Upper lobe of right lung (tissue), 1 donor: ENCODE results near the gene OR9Q1. TPM values are rescaled to one million over a fixed set of nuclear protein-coding genes. Genes with fewer than 3 reads are reported as not detected.

Experiments
- ATAC-seq: fragments of 200-7000 bp; cut with Tn5 transposase; one replicate; pipeline ENCODE4 v1.9.1; 2020; ENCODE audit warnings: mild to moderate bottlenecking, moderate library complexity
- DNase-seq: peaks from one replicate; pipeline ENCODE4 v3.0.0-alpha.2; 2020
- H3K27ac ChIP-seq: fragments of 200-600 bp; one replicate; pipeline ENCODE4 v1.8.0; 2022
- H3K27me3 ChIP-seq: fragments of 200-600 bp; one replicate; pipeline ENCODE4 v1.8.0; 2022; ENCODE audit warnings: mild to moderate bottlenecking
- H3K36me3 ChIP-seq: fragments of 200-600 bp; one replicate; pipeline ENCODE4 v1.8.0; 2022
- H3K4me1 ChIP-seq: fragments of 200-600 bp; one replicate; pipeline ENCODE4 v1.8.0; 2022
- H3K4me3 ChIP-seq: fragments of 200-600 bp; one replicate; pipeline ENCODE4 v1.8.0; 2022; ENCODE audit warnings: mild to moderate bottlenecking
- H3K9me3 ChIP-seq: fragments of 200-600 bp; one replicate; pipeline ENCODE4 v1.8.0; 2022
- intact Hi-C: fragments of 100-400 bp; cut with DNase I; formaldehyde crosslinking; loops from one replicate; pipeline ENCODE4 v1.11.0; 2022
- total RNA-seq: library from RNA; stranded (reverse); fragmentation: NEBNext Ultra II Directional; extraction: Animal tissue kit (Norgen Biotek cat#: 25700); gene quantifications from one replicate; pipeline ENCODE4 v1.2.1, GENCODE V29; 2021
- TF ChIP-seq, protein P1 (sequence below): fragments of 200-600 bp; IDR thresholded peaks from one replicate; pipeline ENCODE4 v1.8.0; 2022; ENCODE audit warnings: antibody characterized with exemption
- donor health status: DM: no; HTN: yes; CAD: no; lungs with severe emphysema.

The OR9Q1 gene
- total RNA-seq, 1 donor from 2014 or later: not detected

DNA sequence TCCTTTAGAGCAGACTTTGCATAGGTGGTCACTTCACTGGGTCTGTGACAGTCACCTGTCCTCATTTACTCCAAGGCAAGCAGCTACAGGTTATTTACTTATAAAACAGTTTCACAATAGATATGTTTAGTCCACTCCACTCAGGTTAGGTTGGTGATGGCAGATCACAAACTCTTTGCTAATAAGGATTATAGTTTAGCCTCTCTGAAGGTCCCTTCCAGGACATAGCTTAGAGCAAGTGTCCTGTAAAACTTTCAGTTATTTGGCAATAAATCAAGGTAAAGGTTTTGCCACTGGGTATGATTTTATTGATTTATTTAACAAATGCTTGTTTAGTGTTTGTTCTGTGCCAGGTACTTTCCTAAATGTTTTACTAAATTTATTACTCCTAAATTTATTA, 15.9 kb downstream of the OR9Q1 start:
- Histone ChIP-seq H3K27ac (no peak overlapping the region), H3K4me3 (no peak overlapping the region), H3K9me3 (no peaks in the 10 kb centered on the region), H3K4me1 (no peaks in the 10 kb centered on the region), H3K36me3 (no peaks in the 10 kb centered on the region), H3K27me3 (no peaks in the 10 kb centered on the region)
- intact Hi-C loops: no loop called here
- TF ChIP-seq, protein P1, sequence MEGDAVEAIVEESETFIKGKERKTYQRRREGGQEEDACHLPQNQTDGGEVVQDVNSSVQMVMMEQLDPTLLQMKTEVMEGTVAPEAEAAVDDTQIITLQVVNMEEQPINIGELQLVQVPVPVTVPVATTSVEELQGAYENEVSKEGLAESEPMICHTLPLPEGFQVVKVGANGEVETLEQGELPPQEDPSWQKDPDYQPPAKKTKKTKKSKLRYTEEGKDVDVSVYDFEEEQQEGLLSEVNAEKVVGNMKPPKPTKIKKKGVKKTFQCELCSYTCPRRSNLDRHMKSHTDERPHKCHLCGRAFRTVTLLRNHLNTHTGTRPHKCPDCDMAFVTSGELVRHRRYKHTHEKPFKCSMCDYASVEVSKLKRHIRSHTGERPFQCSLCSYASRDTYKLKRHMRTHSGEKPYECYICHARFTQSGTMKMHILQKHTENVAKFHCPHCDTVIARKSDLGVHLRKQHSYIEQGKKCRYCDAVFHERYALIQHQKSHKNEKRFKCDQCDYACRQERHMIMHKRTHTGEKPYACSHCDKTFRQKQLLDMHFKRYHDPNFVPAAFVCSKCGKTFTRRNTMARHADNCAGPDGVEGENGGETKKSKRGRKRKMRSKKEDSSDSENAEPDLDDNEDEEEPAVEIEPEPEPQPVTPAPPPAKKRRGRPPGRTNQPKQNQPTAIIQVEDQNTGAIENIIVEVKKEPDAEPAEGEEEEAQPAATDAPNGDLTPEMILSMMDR: no peak
- DNase-seq (no peak), ATAC-seq (no peak)

DNA sequence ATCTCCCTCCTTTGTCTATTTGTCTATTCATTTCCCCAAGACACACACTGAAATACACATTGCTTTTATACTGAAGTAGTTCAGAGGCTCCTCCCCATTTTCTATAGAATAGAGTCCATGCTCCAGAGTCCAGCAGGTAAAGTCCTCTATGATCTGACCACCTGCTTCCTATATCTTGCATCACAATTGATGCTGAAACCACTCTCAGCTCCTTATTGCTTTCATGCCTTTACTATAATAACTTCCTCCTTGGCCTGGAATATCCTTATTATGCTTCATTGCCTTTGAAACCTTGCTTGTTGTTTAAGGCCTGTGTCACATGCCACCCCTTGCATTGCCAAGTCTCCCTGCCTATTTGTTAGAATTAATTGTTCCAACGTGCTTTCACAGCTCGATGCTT, 19.7 kb downstream of the OR9Q1 start:
- Histone ChIP-seq H3K4me1 (no peaks in the 10 kb centered on the region), H3K27me3 (no peaks in the 10 kb centered on the region), H3K4me3 (no peak overlapping the region), H3K27ac (no peak overlapping the region), H3K36me3 (no peaks in the 10 kb centered on the region), H3K9me3 (no peaks in the 10 kb centered on the region)
- intact Hi-C loops: no loop called here
- DNase-seq (no peak), ATAC-seq (no peak)
- TF ChIP-seq, protein P1: no peak

GRCh38 chr11:58046231-58046630, 22.6 kb downstream of the OR9Q1 start:
- H3K36me3 ChIP-seq: no peaks in the 10 kb centered on the region
- no peaks in the 10 kb centered on the region for H3K27me3 ChIP-seq
- no peaks in the 10 kb centered on the region for H3K4me1 ChIP-seq
- intact Hi-C loops: no loop called here
- no peak overlapping the region for H3K27ac ChIP-seq
- no peaks in the 10 kb centered on the region for H3K9me3 ChIP-seq
- no peak for DNase-seq
- H3K4me3 ChIP-seq: no peak overlapping the region
- no peak for ATAC-seq
- TF ChIP-seq, protein P1: no peak

- Histone ChIP-seq H3K36me3 (no peaks in the 10 kb centered on the region), H3K9me3 (no peaks in the 10 kb centered on the region), H3K27ac (no peak overlapping the region), H3K4me3 (no peak overlapping the region), H3K4me1 (no peaks in the 10 kb centered on the region), H3K27me3 (no peaks in the 10 kb centered on the region)
- intact Hi-C loops: no loop called here
- TF ChIP-seq, protein P1: no peak
- ATAC-seq (no peak), DNase-seq (no peak)
These were observed 24.1 kb downstream of the OR9Q1 start for GRCh38 chr11:58047818-58048217.

DNA sequence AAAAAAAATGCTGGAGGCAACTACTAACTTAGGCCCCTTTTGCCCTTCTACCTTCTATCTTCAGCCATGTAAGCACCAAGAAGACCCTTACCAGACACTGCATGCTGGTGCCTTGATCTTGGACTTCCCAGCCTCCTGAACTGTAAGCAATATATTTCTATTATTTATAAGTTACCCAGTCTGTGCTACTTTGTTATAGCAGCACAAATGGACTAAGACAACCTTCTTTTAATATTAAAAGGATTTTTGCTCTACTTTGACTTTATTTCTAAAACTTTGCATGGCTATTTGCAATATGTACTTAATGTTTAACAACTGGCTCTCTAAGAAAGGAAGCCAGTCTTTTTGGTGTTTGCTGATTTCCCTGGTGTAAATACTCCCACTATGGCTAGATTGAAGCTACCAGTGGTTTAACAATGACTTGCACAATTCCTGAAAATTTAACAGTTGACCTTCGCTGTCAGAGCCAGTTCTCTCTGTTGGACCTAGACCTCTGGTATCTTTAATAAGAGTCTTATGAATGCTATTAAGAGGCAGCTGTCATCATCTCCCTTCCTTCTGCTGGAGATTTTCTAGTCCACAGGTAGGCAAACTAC, 32.2 kb downstream of the OR9Q1 start:
- TF ChIP-seq, protein P1: no peak
- no peak overlapping the region for H3K4me3 ChIP-seq
- no peak for DNase-seq
- ATAC-seq: no peak
- no peaks in the 10 kb centered on the region for H3K9me3 ChIP-seq
- H3K27ac ChIP-seq: no peak overlapping the region
- H3K27me3 ChIP-seq: no peaks in the 10 kb centered on the region
- H3K36me3 ChIP-seq: no peaks in the 10 kb centered on the region
- H3K4me1 ChIP-seq: peaks cover 13% of the 10 kb centered on the region
- intact Hi-C loops: no loop called here

DNA sequence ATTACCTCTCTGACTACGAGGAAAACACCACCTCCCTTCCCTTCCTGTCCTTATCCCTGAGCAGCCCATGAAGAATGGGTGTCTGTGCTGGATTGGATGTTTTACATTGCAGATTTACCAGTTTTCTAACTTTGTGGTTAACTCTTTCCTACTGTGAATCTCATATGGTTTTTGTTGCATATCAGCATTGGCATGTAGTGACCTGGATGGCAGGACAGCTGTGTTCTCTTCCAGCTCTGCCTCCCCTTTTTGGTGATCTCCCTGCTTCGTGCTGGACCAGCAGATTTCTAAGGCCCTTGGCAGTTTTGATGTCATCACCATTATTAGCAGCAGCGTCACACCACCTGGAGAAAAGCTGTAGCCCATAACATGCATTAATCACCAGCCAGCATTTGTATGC, 33.8 kb downstream of the OR9Q1 start:
- H3K4me3 ChIP-seq: no peak overlapping the region
- ATAC-seq (no peak), DNase-seq (no peak)
- no peaks in the 10 kb centered on the region for H3K27me3 ChIP-seq
- TF ChIP-seq, protein P1: no peak
- H3K9me3 ChIP-seq: no peaks in the 10 kb centered on the region
- H3K4me1 ChIP-seq: peaks cover 13% of the 10 kb centered on the region
- H3K27ac ChIP-seq: no peak overlapping the region
- no peaks in the 10 kb centered on the region for H3K36me3 ChIP-seq
- intact Hi-C loops: no loop called here
